Neural cell (in vitro differentiated cells): ENCODE results near the gene LRRC42.

Experiments used
- EP300 ChIP-seq: fragments of 450-650 bp; conservative IDR thresholded peaks from 2 replicates; pipeline ENCODE4 v1.6.1; 2014; ENCODE audit warnings: antibody characterized with exemption, mild to moderate bottlenecking, moderate library complexity; ENCODE audit not compliant: poor library complexity, severe bottlenecking
- EZH2 ChIP-seq: fragments of 200-600, 300-800 bp; shearing (Covaris generic), sonication (generic); IDR thresholded peaks from 2 replicates; pipeline ENCODE4 v1.6.1; 2014; ENCODE audit warnings: antibody characterized with exemption, low read length, borderline replicate concordance, mild to moderate bottlenecking; ENCODE audit not compliant: insufficient read depth, poor library complexity, severe bottlenecking
- POLR2AphosphoS5 ChIP-seq: IDR thresholded peaks from 2 replicates; pipeline ENCODE4 v1.6.1; 2012
- RAD21 ChIP-seq: fragments of 450-650 bp; conservative IDR thresholded peaks from 2 replicates; pipeline ENCODE4 v1.6.1; 2014; ENCODE audit warnings: antibody characterized with exemption, mild to moderate bottlenecking, moderate library complexity
- SMC3 ChIP-seq: fragments of 450-650 bp; conservative IDR thresholded peaks from 2 replicates; pipeline ENCODE4 v1.6.1; 2014; ENCODE audit warnings: antibody characterized with exemption, mild to moderate bottlenecking, moderate library complexity; ENCODE audit not compliant: poor library complexity
- TF ChIP-seq, protein P1 (sequence below): fragments of 450-650 bp; IDR thresholded peaks from 2 replicates; pipeline ENCODE4 v1.5.1; 2014; ENCODE audit warnings: antibody characterized with exemption, mild to moderate bottlenecking, moderate library complexity; ENCODE audit not compliant: poor library complexity, severe bottlenecking

DNA sequence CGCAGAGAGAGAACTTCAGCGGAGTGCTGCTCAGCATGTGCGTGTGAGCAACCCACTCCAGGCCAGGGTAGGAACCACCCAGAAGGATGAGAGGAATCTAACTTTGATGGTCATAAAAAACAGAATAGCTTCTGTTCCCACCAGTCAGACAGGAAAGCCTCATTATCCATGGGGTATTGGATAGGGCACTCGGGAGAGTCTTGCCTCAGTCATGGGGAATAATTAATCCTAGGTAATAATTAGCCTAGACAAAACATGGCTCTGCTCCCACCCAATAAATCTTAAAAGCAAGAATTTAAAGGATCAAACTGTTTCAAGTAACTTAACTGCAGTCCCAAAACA, 36.6 kb downstream of the LRRC42 start:
- no peak for TF ChIP-seq EZH2
- TF ChIP-seq EP300: no peak
- TF ChIP-seq, protein P1, sequence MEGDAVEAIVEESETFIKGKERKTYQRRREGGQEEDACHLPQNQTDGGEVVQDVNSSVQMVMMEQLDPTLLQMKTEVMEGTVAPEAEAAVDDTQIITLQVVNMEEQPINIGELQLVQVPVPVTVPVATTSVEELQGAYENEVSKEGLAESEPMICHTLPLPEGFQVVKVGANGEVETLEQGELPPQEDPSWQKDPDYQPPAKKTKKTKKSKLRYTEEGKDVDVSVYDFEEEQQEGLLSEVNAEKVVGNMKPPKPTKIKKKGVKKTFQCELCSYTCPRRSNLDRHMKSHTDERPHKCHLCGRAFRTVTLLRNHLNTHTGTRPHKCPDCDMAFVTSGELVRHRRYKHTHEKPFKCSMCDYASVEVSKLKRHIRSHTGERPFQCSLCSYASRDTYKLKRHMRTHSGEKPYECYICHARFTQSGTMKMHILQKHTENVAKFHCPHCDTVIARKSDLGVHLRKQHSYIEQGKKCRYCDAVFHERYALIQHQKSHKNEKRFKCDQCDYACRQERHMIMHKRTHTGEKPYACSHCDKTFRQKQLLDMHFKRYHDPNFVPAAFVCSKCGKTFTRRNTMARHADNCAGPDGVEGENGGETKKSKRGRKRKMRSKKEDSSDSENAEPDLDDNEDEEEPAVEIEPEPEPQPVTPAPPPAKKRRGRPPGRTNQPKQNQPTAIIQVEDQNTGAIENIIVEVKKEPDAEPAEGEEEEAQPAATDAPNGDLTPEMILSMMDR: no peak
- no peak for TF ChIP-seq RAD21
- TF ChIP-seq POLR2AphosphoS5: no peak
- TF ChIP-seq SMC3: no peak
